RCC 7860 (cell line): Measurements from ENCODE around the gene CIROP.

Experiments
- DNase-seq: peaks from one replicate; pipeline ENCODE4 v3.0.0-alpha.2; 2015; ENCODE audit warnings: low spot score
- FAIRE-seq: peaks from 2 replicates; lab custom pipeline; 2012; peaks lifted over from hg19 to GRCh38; lab: Jason Lieb, UNC

Gene CIROP

GRCh38 chr14:23054000-23054811, 50.6 kb downstream of the CIROP start:
- no peak for DNase-seq
- no peak for FAIRE-seq

GRCh38 chr14:23053426-23053825, 51.4 kb downstream of the CIROP start:
- no peak for DNase-seq
- FAIRE-seq = no peak

- FAIRE-seq = no peak
- DNase-seq = no peak
These were observed 52.1 kb downstream of the CIROP start for GRCh38 chr14:23052671-23053070.

GRCh38 chr14:23052182-23052623, 52.6 kb downstream of the CIROP start:
- DNase-seq (no peak), FAIRE-seq (no peak)

GRCh38 chr14:23051141-23052057, 53.4 kb downstream of the CIROP start:
- FAIRE-seq = no peak
- DNase-seq = no peak
